Ecto neural progenitor cell (in vitro differentiated cells): Measurements from ENCODE around the gene MAP2K5.
A peak's percentile ranks its signal among the peaks of the same experiment; 100 is the strongest.

Experiments used
- DNase-seq: peaks from one replicate; pipeline ENCODE4 v3.0.0-alpha.2; 2018; ENCODE audit warnings: low spot score

Gene MAP2K5

DNA sequence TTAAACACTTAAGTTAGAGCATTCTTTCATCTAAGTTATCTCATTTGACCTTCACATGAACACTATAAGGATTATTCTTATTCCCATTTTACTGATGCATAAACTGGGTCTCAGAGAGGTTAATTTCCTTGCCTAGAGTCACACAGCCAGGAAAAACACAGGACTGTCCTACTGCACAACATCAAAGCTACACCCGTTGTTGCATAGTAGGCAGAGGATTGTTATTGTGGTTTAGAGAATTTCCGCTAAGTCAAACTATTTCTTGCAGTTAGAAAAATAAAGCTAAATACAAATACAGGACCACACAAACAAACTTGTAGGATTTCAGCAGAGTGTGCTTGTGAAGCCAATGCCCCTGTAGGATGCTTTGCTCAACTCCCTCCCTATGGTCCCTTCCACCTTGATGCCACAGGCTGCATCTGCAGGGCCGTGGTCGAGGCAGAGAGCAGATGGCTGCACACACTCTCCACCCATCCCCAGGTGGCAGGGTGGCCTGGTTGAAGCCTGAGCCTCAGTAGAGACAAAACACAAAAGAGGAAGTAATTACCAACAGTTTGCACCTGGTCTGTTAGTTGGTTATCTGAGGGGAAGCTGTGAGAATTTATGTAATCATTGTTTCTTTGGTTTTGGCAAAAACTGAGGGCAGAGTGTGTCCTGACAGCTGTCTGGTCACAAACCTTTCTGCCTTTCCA, 241.7 kb downstream of the MAP2K5 start:
- DNase-seq = no peak

DNA sequence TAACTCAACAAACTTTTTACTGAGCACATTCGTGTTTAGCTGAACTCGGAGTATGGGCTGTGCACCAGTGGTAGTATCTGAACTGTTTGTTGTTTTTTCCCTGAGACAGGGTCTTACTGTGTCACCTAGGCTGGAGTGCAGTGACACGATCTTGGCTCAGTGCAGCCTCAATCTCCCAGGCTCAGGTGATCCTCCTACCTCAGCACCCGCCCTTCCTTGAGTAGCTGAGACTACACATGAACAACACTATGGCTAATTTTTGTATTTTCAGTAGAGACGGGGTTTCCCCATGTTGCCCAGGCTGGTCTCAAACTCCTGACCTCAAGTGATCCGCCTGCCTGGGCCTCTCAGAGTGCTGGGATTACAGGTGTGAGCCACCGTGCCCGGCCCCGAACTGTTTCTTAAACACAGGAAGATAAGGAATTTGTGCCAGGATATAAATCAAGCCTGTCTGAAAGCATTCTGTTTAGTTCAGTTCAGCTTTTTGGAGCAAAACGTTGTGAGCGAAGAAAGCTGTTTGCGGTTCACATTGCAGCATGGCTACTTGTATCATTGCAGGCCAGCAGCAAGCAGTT, 242.4 kb downstream of the MAP2K5 start:
- DNase-seq = no peak

DNA sequence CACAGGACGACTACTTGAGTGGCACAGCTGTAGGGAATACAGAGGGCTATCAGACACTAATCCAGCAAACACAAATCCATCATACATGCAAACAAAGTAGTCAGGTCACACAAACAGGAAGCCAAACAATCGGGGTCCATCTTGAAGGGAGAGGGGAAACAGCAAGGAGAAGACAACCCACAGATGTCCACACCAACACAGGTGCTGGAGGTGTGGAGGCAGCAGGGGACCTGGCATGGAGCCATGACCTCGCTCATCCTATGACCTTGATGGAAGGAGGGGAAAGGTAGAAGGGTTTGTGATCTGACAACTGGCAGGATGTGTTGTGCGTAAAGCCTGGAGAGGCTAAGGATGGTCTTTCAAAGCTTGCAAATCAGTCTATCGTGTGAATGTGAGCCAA, 242.9 kb downstream of the MAP2K5 start:
- no peak for DNase-seq

- DNase-seq = no peak
Observed at GRCh38 chr15:67786646-67787045, 244.1 kb downstream of the MAP2K5 start.

DNA sequence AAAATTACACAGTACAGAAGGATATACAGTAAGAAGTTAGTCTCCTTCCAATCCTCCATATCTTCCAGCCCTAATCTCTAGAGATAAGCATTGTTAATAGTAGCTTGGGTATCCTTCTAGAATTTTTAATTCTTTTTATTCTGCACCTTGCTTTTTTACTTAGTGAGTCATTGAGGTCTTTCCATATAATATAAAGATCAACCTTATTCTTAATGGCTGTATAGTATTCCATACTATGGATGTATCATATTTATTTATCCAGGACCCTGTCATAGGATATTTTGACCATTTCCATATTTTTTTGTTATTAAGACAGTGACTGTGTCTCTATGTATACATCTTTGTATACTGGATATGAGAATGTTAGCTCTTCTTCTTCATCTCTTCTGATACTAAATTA, 246.5 kb downstream of the MAP2K5 start:
- DNase-seq = no peak

DNA sequence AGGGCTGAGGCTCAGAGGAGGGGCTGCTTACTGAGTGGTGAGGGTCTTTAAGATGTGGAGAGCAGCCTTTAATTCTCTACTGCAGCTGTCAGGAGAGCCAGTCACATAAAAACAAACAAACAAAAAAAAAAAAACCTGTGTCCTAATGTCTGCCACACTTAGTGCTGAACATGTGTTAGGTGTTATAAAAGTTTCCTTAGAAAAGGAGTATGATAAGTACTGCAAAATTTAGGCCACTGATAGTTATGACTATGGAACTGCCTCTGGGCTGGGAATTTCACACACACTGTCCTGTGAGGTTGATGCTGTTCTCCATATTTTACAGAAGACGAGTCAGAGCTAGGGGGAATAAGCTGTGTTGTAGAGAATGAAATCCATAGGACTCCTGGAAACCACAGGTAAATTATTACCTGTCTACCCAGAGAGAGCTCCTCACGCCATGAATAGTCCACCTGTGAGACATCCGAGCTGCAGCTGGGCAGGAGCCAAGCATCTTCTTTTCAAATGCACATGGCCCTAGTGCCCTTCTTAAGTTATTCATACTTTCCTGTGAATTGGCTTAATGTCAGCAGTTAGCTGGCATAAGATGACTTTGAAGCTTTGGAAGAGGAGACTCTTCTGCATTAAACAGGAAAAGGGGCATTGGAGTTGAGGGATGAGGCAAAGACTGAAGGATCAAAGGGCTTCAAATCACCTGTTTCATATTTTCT, 248.3 kb downstream of the MAP2K5 start:
- no peak for DNase-seq

DNA sequence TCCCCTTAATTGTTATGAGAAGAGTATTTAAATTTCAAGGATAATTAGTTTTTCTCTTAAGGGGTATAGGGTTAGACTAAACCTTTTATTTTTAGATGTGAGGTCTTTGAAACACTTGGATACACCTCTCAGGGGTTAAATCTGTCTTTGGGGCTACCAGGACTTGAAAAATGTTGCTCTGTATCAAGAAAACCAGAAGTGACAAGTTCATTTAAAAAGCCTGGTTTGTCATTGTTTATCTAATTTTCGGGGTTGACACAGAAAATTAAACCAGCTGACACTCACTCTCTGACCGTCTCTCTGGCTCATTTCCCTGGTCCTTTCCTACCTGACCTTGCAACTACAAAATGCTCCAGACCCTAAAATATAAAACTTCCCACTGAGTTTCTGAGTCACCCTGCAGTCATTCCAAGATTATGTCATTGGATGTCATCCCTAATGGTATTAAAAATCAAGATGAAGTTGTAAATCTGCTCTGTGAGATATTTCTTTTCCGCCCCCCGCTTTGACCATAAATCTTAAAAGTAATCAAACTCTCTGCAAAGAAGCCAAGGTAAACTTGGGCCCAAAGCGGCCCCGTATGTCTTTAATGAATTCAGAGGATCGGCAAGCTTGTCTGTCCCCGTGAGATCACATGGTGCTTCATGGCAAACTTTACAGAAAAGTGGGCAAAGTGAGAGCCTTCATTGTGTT, 249.9 kb downstream of the MAP2K5 start:
- no peak for DNase-seq

- no peak for DNase-seq
Observed at GRCh38 chr15:67794832-67795574, 252.5 kb downstream of the MAP2K5 start.

- peak; percentile 24 for DNase-seq
Observed at GRCh38 chr15:67796196-67797127, 254.0 kb downstream of the MAP2K5 start.

GRCh38 chr15:67799801-67800205, 257.3 kb downstream of the MAP2K5 start:
- DNase-seq = no peak

DNA sequence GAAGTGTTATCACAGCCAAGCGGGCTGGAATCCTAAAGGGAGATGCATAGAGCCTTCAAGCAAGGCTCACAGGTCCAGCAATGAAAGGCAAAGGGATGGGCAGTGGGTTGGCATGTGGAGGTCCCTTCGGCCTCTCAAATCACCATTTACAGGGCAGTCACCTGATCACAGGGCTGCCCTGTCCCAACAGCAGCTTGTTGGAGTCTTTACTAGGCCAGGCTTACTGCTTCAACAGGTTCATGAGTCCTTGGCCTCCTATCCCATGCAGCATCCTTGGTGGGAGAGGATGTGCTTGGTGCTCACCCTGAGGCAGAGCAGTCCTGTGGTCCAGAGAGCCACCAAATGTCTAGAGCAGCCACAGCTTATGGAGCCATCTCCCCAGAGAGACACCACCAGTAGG, 258.6 kb downstream of the MAP2K5 start:
- no peak for DNase-seq

- DNase-seq = peak; percentile 34
Observed at GRCh38 chr15:67801926-67802914, 259.7 kb downstream of the MAP2K5 start.

GRCh38 chr15:67803299-67803698, 260.8 kb downstream of the MAP2K5 start:
- DNase-seq = no peak

GRCh38 chr15:67803996-67804843, 261.7 kb downstream of the MAP2K5 start:
- DNase-seq = peak; percentile 59

DNA sequence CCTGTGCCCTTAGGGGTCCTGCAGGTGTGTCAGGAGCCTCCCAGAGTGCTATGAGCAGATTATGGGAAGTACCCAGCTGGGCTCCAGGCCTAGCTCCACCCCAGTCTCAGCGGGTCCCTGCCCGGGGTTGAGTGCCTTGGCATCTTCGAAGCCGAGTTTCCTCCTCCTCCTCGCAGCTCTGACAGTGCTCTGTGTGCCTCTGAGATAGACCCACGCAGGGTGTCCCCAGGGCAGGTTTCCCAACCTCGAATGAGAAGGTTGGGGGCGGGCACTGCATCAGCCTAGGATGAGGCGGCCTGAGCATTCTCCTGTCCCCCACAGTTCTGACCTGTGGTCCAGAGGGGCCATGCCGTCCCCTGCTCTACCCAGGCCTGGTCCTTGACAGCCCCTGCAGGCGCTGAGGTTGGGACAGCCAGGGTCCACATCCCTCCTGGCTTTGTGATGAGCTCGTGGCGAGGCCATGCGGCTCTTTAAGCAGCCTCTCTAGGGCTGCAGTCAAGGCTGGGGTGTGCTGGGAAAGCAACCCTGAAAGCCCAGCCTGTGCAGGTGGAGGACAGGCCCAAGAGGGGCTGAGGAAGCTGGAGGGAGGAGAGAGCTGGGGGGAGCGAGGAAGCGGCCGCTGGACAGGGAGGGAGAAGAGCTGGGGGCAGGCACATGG, 262.6 kb downstream of the MAP2K5 start:
- DNase-seq = peak; percentile 46

GRCh38 chr15:67805666-67806516, 263.4 kb downstream of the MAP2K5 start:
- DNase-seq = peak; percentile 41

DNA sequence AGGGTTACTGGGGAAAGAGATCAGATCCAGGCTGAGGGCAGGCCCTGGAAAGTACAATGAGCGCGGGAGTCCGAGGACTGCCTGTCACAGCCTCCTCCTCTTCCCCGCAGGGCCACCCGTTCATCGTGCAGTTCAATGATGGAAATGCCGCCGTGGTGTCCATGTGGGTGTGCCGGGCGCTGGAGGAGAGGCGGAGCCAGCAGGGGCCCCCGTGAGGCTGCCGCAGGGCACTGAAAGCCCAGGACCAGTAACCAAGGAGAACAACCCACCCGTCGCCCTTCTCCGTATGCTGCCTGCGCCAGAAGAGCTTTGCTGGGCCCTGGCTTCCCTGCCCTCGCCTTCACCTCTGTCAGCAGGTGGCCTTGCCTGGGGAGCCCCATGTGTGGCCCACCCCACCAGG, 264.0 kb downstream of the MAP2K5 start:
- DNase-seq = peak; percentile 44
